ENCODE data around the gene PGAM1. TPM values are rescaled to one million over a fixed set of nuclear protein-coding genes. Genes with fewer than 3 reads are reported as not detected.

The PGAM1 gene
- total and polyA plus RNA-seq, 2 of the 4 experiments (the other 2 are of a cell fraction) = 686 to 841 TPM

DNA sequence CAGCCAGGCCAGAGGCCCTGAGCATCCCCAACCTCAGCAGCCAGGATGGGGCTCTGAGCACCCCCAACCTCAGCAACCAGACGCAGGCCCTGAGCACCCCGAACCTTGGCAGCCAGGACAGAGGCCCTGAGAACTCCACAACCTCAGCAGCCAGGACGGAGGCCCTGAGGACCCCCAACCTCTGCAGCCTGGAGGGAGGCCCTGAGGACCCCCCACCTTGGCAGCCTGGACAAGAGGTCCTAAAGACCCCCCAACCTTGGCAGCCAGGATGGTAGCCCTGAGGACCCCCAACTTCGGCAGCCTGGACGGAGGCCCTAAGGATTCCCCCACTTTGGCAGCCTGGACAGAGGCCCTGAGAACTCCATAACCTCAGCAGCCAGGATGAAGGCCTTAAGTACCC is 41.8 kb upstream of the PGAM1 start:
- Histone ChIP-seq H4K91ac (ENCODE audit: insufficient read depth, low read depth, low read length) (no peak overlapping the region), H3K23ac (ENCODE audit: low read depth, low read length) (no peak overlapping the region), H2BK120ac (ENCODE audit: low read depth, low read length) (no peak overlapping the region), H3K14ac (replicated peaks; ENCODE audit: low read depth, low read length) (no peak overlapping the region), H2BK5ac (ENCODE audit: low read depth, low read length, poor library complexity, severe bottlenecking) (no peak overlapping the region), H2AK5ac (ENCODE audit: low read depth, low read length) (no peak overlapping the region), H3K36me3 (ENCODE audit: control insufficient read depth, insufficient read depth, low read length) (peaks cover 28% of the 10 kb centered on the region), H2AK9ac (replicated peaks; ENCODE audit: low read depth, low read length, poor library complexity) (no peak overlapping the region), H2BK20ac (ENCODE audit: low read depth, low read length) (no peak overlapping the region), H3K27me3 (ENCODE audit: control insufficient read depth, insufficient read depth, low read length) (no peaks in the 10 kb centered on the region), H3K9me1 (ENCODE audit: insufficient read depth, low read length) (no peaks in the 10 kb centered on the region; the same call in 1 of the 2 replicates), H3K56ac (ENCODE audit: extremely low read depth, insufficient read depth, low read length) (no peak overlapping the region), H3K4me2 (ENCODE audit: low read depth, low read length) (no peak overlapping the region), H3K27ac (ENCODE audit: insufficient read depth, low read length) (no peak overlapping the region), H3K18ac (ENCODE audit: low read depth, low read length) (no peak overlapping the region), H4K20me1 (ENCODE audit: insufficient read depth, low read length) (no peaks in the 10 kb centered on the region), H3K4me3 (ENCODE audit: insufficient read depth, low read depth, low read length) (no peak overlapping the region), H3K9ac (ENCODE audit: low read depth, low read length) (no peak overlapping the region), H4K5ac (ENCODE audit: low read depth, low read length) (no peak overlapping the region), H2AFZ (replicated peaks; ENCODE audit: low read length, poor library complexity) (no peak overlapping the region), H4K8ac (ENCODE audit: low read depth in 2 of 2, low read length in 2 of 2) (no peak overlapping the region), H2BK15ac (ENCODE audit: low read depth, low read length) (no peak overlapping the region), H3K79me1 (ENCODE audit: low read depth in 1 of 2, low read length in 2 of 2) (no peaks in the 10 kb centered on the region; a peak in 1 of 4 replicates), H3K9me3 (ENCODE audit: control insufficient read depth, insufficient read depth, low read length) (no peaks in the 10 kb centered on the region), H3K4me1 (ENCODE audit: control insufficient read depth, insufficient read depth, low read length) (no peaks in the 10 kb centered on the region), H3K4ac (ENCODE audit: low read depth, low read length) (no peak overlapping the region)
- intact Hi-C loops (cut with micrococcal nuclease) (no loop called here), in situ Hi-C loops (cut with MboI; ENCODE audit: low sequenced_read_pairs) (no loop called here), dilution Hi-C loops (cut with HindIII; ENCODE audit: low sequenced_read_pairs, unreplicated experiment) (no loop called here)
- POLR2A ChIA-PET (ENCODE audit: unreplicated experiment) = no interaction called here
- ATAC-seq (ENCODE audit: low read depth) (no peak), DNase-seq (no peak)
- no CpG with 5 or more reads among the region's 5 CpGs for WGBS, 2 experiments (ENCODE audit: extremely low coverage in 2 of 2, insufficient read length in 1 of 2)
- TF ChIP-seq RAD21 (IDR thresholded peaks at IDR 0.05; ENCODE audit: low read length) (no peak), CEBPB (IDR thresholded peaks at IDR 0.05; ENCODE audit: low read depth, low read length) (no peak), RFX5 (IDR thresholded peaks at IDR 0.05; ENCODE audit: low read depth, low read length) (no peak), FOS (IDR thresholded peaks at IDR 0.05; ENCODE audit: low read depth, low read length) (no peak), POLR2A (IDR thresholded peaks at IDR 0.05; ENCODE audit: low read depth, low read length) (no peak), NFE2L2 (IDR thresholded peaks at IDR 0.05; ENCODE audit: low read depth, low read length) (no peak), MAFK (IDR thresholded peaks at IDR 0.05; ENCODE audit: low read depth, low read length) (no peak), ELK1 (IDR thresholded peaks at IDR 0.05; ENCODE audit: borderline replicate concordance, low read depth, low read length) (no peak), RCOR1 (IDR thresholded peaks at IDR 0.05; ENCODE audit: insufficient replicate concordance, low read length) (no peak), MAZ (IDR thresholded peaks at IDR 0.05; ENCODE audit: borderline replicate concordance, low read depth, low read length) (no peak)
- TF ChIP-seq, protein P1, sequence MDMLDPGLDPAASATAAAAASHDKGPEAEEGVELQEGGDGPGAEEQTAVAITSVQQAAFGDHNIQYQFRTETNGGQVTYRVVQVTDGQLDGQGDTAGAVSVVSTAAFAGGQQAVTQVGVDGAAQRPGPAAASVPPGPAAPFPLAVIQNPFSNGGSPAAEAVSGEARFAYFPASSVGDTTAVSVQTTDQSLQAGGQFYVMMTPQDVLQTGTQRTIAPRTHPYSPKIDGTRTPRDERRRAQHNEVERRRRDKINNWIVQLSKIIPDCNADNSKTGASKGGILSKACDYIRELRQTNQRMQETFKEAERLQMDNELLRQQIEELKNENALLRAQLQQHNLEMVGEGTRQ (IDR thresholded peaks at IDR 0.05; ENCODE audit: low read depth, low read length) = no peak
- TF ChIP-seq, protein P2, sequence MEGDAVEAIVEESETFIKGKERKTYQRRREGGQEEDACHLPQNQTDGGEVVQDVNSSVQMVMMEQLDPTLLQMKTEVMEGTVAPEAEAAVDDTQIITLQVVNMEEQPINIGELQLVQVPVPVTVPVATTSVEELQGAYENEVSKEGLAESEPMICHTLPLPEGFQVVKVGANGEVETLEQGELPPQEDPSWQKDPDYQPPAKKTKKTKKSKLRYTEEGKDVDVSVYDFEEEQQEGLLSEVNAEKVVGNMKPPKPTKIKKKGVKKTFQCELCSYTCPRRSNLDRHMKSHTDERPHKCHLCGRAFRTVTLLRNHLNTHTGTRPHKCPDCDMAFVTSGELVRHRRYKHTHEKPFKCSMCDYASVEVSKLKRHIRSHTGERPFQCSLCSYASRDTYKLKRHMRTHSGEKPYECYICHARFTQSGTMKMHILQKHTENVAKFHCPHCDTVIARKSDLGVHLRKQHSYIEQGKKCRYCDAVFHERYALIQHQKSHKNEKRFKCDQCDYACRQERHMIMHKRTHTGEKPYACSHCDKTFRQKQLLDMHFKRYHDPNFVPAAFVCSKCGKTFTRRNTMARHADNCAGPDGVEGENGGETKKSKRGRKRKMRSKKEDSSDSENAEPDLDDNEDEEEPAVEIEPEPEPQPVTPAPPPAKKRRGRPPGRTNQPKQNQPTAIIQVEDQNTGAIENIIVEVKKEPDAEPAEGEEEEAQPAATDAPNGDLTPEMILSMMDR (conservative IDR thresholded peaks at IDR 0.05; ENCODE audit: low read depth, low read length) = no peak
- CTCF ChIA-PET = no interaction called here
- BruUV-seq (replicated peaks) = no TSS peak
